Spleen (tissue), 7 donors: ENCODE results near the gene GRIK1.

Experiments used
- CTCF ChIP-seq, 11 experiments: fragments of 200-600 bp in 7 of 11; fragments of 450-650 bp in 4 of 11; sonication (generic) in 4 of 11; IDR thresholded peaks in 8 of 11; conservative IDR thresholded peaks in 3 of 11; 1 replicate in 7 of 11; 2 replicates in 4 of 11; pipeline versions ENCODE4 v1.4.0 to v1.8.0; 2016 to 2021; ENCODE audit warnings: antibody characterized with exemption in 11 of 11, inconsistent platforms in 4 of 11, mild to moderate bottlenecking in 1 of 11
- POLR2A ChIP-seq, 3 donors: fragments of 450-650 bp; IDR thresholded peaks; one replicate each; pipeline ENCODE4 v1.5.1; 2017; ENCODE audit warnings: antibody characterized with exemption in 3 of 3, mild to moderate bottlenecking in 1 of 3
- donor health status: DM: no; HTN: no; CAD: no; lungs with moderate emphysema.
- donor health status: DM: no; HTN: no; CAD: no.
- donor health status: DM: no; HTN: no; CAD: no.

GRCh38 chr21:29648710-29649240 lies 291.0 kb downstream of the GRIK1 start:
- no peak for TF ChIP-seq POLR2A (IDR thresholded peaks at IDR 0.05)
- no peak for TF ChIP-seq CTCF (IDR thresholded peaks at IDR 0.05 in 8 of 11, conservative IDR thresholded peaks at IDR 0.05 in 3 of 11)
